PC-3 (cell line): ENCODE results near the gene KDM4B.

Source experiments
- CTCF ChIP-seq: fragments of 300-600 bp; sonication (generic); conservative IDR thresholded peaks from 2 replicates; pipeline ENCODE4 v1.5.1; 2017; ENCODE audit warnings: antibody characterized with exemption, low read depth, mild to moderate bottlenecking, low read length
- EZH2 ChIP-seq: fragments of 300-600 bp; sonication (generic); IDR thresholded peaks from one replicate; pipeline ENCODE4 v1.6.1; 2017; ENCODE audit warnings: antibody characterized with exemption, mild to moderate bottlenecking, low read length; ENCODE audit not compliant: unreplicated experiment
- EZH2phosphoT487 ChIP-seq: fragments of 300-600 bp; sonication (generic); IDR thresholded peaks from 2 replicates; pipeline ENCODE4 v1.6.1; 2018; ENCODE audit warnings: mild to moderate bottlenecking, antibody characterized with exemption, low read length, borderline replicate concordance

GRCh38 chr19:4980838-4981680 is 12.1 kb downstream of the KDM4B start:
- TF ChIP-seq CTCF (no peak), EZH2 (no peak), EZH2phosphoT487 (no peak)
